K562 (cell line): ENCODE results near the gene SLC5A12. TPM values are rescaled to one million over a fixed set of nuclear protein-coding genes. Genes with fewer than 3 reads are reported as not detected.

Experiments used
- ATAC-seq: fragments of 200-7000 bp; cut with Tn5 transposase; 3 replicates; pipeline ENCODE4 v1.9.1; 2020; ENCODE audit warnings: moderate library complexity
- BruUV-seq: library from RNA; stranded (reverse); fragments of 400-500 nt; replicated peaks from 2 replicates; lab custom pipeline; 2021; lab: Mats Ljungman, UMichigan
- CTCF ChIA-PET: fragments of 300-600 bp; formaldehyde crosslinking; extraction: SDS; loops from one replicate; lab custom pipeline; 2021; ENCODE audit warnings: low intra/inter-chr PET ratio; lab: Yijun Ruan, JAX
- POLR2A ChIA-PET: fragments of 300-600, 350-650 bp; sonication (Branson Sonifier 250); formaldehyde crosslinking; extraction: SDS; loops from one replicate; lab custom pipeline; 2021; ENCODE audit warnings: antibody characterized with exemption, inconsistent platforms; lab: Yijun Ruan, JAX
- DNase-seq, 4 experiments: peaks; one replicate each; pipeline versions ENCODE4 v3.0.0 to v3.0.0-alpha.2; 2011 to 2018; ENCODE audit warnings: low spot score in 3 of 4, mixed read lengths in 3 of 4; ENCODE audit errors: extremely low read depth in 1 of 4
- FAIRE-seq: peaks from 2 replicates; lab custom pipeline; 2011; peaks lifted over from hg19 to GRCh38; lab: Jason Lieb, UNC
- H2AFZ ChIP-seq: 2 replicates; pipeline ENCODE4 v1.6.0; 2011; ENCODE audit warnings: low read depth, low read length, control low read depth, inconsistent platforms
- H3K27ac ChIP-seq: fragments of 200-600 bp; 3 replicates; pipeline ENCODE4 v1.8.0; 2011; ENCODE audit warnings: low read depth, mild to moderate bottlenecking, control low read depth, inconsistent platforms, low read length, moderate library complexity, mixed read lengths; ENCODE audit errors: extremely low read depth
- H3K27me3 ChIP-seq, 2 experiments: fragments of 300-600 bp in 1 of 2; 2 replicates in 1 of 2; 3 replicates in 1 of 2; pipeline versions ENCODE4 v1.6.0 to v1.8.0; 2011; ENCODE audit warnings: inconsistent platforms in 2 of 2, low read length in 2 of 2, mild to moderate bottlenecking in 1 of 2, mixed read lengths in 1 of 2, moderate library complexity in 1 of 2; ENCODE audit not compliant: control insufficient read depth in 2 of 2, insufficient read depth in 2 of 2
- H3K36me3 ChIP-seq: fragments of 300-600 bp; 3 replicates; pipeline ENCODE4 v1.8.0; 2011; ENCODE audit warnings: mild to moderate bottlenecking, low read length, inconsistent platforms; ENCODE audit not compliant: control insufficient read depth, insufficient read depth
- H3K4me1 ChIP-seq, 2 experiments: fragments of 200-600 bp in 1 of 2; replicated peaks in 1 of 2; 2 replicates in 1 of 2; 3 replicates in 1 of 2; pipeline versions ENCODE4 v1.5.1 to v1.8.0; 2011; ENCODE audit warnings: inconsistent platforms in 2 of 2, low read length in 2 of 2, mild to moderate bottlenecking in 1 of 2, mixed read lengths in 1 of 2, moderate library complexity in 1 of 2; ENCODE audit not compliant: control insufficient read depth in 2 of 2, insufficient read depth in 2 of 2
- H3K4me2 ChIP-seq: 2 replicates; pipeline ENCODE4 v1.6.1; 2011; ENCODE audit warnings: low read length, control low read depth, inconsistent platforms, mixed read lengths; ENCODE audit not compliant: insufficient read depth
- H3K4me3 ChIP-seq: fragments of 200-600 bp; sonication (generic), shearing (Covaris generic); 2 replicates; pipeline ENCODE4 v1.5.1; 2016; ENCODE audit warnings: control low read depth, inconsistent platforms
- H3K79me2 ChIP-seq: fragments of 200-600 bp; 3 replicates; pipeline ENCODE4 v1.8.0; 2011; ENCODE audit warnings: low read length, inconsistent platforms; ENCODE audit not compliant: control insufficient read depth, insufficient read depth
- H3K9ac ChIP-seq, 2 experiments: 2 replicates each; pipeline versions ENCODE4 v1.6.0 to v1.6.1; 2011; ENCODE audit warnings: low read depth in 2 of 2, low read length in 2 of 2, control low read depth in 1 of 2, inconsistent platforms in 1 of 2, mild to moderate bottlenecking in 1 of 2, mixed read lengths in 1 of 2; ENCODE audit not compliant: insufficient read depth in 1 of 2
- H3K9me1 ChIP-seq: one replicate; pipeline ENCODE4 v1.6.0; 2011; ENCODE audit warnings: inconsistent platforms, mild to moderate bottlenecking, low read length, moderate library complexity; ENCODE audit not compliant: control insufficient read depth, insufficient read depth
- H3K9me3 ChIP-seq: replicated peaks from 2 replicates; pipeline ENCODE4 v1.5.1; 2011; ENCODE audit warnings: low read depth, low read length, inconsistent platforms; ENCODE audit not compliant: control insufficient read depth, insufficient read depth
- H4K20me1 ChIP-seq: replicated peaks from 2 replicates; pipeline ENCODE4 v1.6.1; 2011; ENCODE audit warnings: low read length, inconsistent platforms, mixed read lengths; ENCODE audit not compliant: control insufficient read depth, insufficient read depth
- ESRRB ChIP-seq: fragments of 250-450 bp; sonication (Bioruptor Pico); IDR thresholded peaks from 2 replicates; pipeline ENCODE4 v1.5.0; 2020; ENCODE audit warnings: mild to moderate bottlenecking, moderate library complexity, borderline replicate concordance
- GABPB1 ChIP-seq: sonication (generic); formaldehyde crosslinking; IDR thresholded peaks from 2 replicates; pipeline ENCODE4 v1.8.0; 2022; ENCODE audit warnings: mild to moderate bottlenecking, missing genetic modification reagents
- HLTF ChIP-seq: fragments of 450-650 bp; IDR thresholded peaks from 2 replicates; pipeline ENCODE4 v1.6.1; 2016
- NFYB ChIP-seq: IDR thresholded peaks from 2 replicates; pipeline ENCODE4 v1.6.1; 2011; ENCODE audit warnings: mild to moderate bottlenecking, moderate library complexity; ENCODE audit not compliant: insufficient read length; ENCODE audit errors: extremely low read depth
- WHSC1 ChIP-seq: IDR thresholded peaks from one replicate; pipeline ENCODE4 v1.6.1; 2012; ENCODE audit warnings: low read length, control low read depth, inconsistent platforms
- WGBS: fragments of 100-300 bp; shearing (Covaris generic); methylation state at CpG from one replicate; pipeline ENCODE4 v1.1.6; 2016; ENCODE audit warnings: low coverage, mixed read lengths; ENCODE audit not compliant: insufficient coverage; ENCODE audit errors: missing lambda C conversion rate; 5-methylcytosine and 5-hydroxymethylcytosine counted together
- in situ Hi-C: fragments of 300-500 bp; cut with MboI; formaldehyde crosslinking; loops from 4 replicates; pipeline ENCODE4 v1.15.0; 2018; ENCODE audit warnings: inconsistent platforms, mixed read lengths
- intact Hi-C: fragments of 100-400 bp; cut with micrococcal nuclease; formaldehyde crosslinking; loops from 2 replicates; pipeline ENCODE4 v1.14.2; 2022
- polyA plus RNA-seq, 8 experiments: library from polyadenylated mRNA; depleted of rRNA in 4 of 8; stranded (reverse) in 5 of 8; unstranded in 3 of 8; fragments of >200 nt; fragmentation: Nextera tagmentation in 2 of 8; fragmentation: Illumina TruSeq in 1 of 8; extraction: Ambion mirVana in 2 of 8; extraction: Trizol in 1 of 8; gene quantifications; 2 replicates each; pipeline versions ENCODE4 v1.2.1 to v1.2.3, GENCODE V29; 2011 to 2014; ENCODE audit warnings: inconsistent platforms in 1 of 8, missing spikeins in 1 of 8
- total RNA-seq, 7 experiments: library from RNA; depleted of rRNA in 6 of 7; stranded (reverse); fragments of >200 nt in 6 of 7; fragmentation: Illumina TruSeq in 2 of 7; extraction: Trizol in 2 of 7; gene quantifications; 2 replicates each; pipeline versions ENCODE4 v1.2.1 to v1.2.3, GENCODE V29; 2011 to 2021; ENCODE audit warnings: low replicate concordance in 1 of 7
- TF ChIP-seq, protein P1 (sequence below), 2 experiments: IDR thresholded peaks; 2 replicates each; pipeline ENCODE4 v1.6.1; 2011; ENCODE audit warnings: borderline replicate concordance in 1 of 2, control low read depth in 1 of 2, low read depth in 1 of 2, low read length in 1 of 2, mild to moderate bottlenecking in 1 of 2, mixed read lengths in 1 of 2, moderate library complexity in 1 of 2; ENCODE audit not compliant: insufficient read depth in 1 of 2, insufficient read length in 1 of 2, poor library complexity in 1 of 2, severe bottlenecking in 1 of 2; ENCODE audit errors: extremely low read depth in 1 of 2
- TF ChIP-seq, protein P2 (sequence below): fragments of 250-450 bp; sonication (Bioruptor Pico); IDR thresholded peaks from 2 replicates; pipeline ENCODE4 v1.4.0; 2020
- TF ChIP-seq, protein P3 (sequence below): fragments of 450-650 bp; IDR thresholded peaks from 2 replicates; pipeline ENCODE4 v1.6.1; 2016; ENCODE audit warnings: low read depth
- TF ChIP-seq, protein P4 (sequence below): fragments of 250-450 bp; sonication (Bioruptor Pico); IDR thresholded peaks from 2 replicates; pipeline ENCODE4 v1.8.0; 2022; ENCODE audit warnings: moderate library complexity, mild to moderate bottlenecking, inconsistent platforms

Gene SLC5A12
- total and polyA plus RNA-seq, 9 of the 15 experiments (the other 6 are each of a cell fraction or from before 2014, with no cell fraction given) = 0.03 to 0.16 (median 0.06) TPM; not detected in 5

DNA sequence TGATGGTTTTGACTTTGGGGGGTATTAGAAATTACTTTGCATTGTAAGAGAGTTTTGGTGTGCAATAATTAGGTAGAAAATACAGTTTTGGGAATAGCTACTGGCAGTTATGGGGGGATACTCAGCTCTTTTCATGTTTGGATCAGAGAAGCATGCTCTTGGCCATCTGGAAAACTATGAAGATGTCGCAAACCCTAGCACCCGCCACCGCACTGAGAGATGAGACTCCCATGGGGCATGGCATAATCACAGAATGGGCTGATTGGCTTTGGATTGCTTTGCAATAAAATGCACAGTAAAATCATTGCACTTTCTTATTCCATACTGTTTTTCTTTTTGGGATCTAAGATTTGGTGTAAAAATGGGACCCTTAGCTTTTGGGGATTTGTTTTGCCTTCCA, 43.5 kb upstream of the SLC5A12 start:
- Histone ChIP-seq H3K4me2 (no peak overlapping the region), H2AFZ (no peak overlapping the region), H3K9me3 (no peaks in the 10 kb centered on the region), H3K9me1 (no peaks in the 10 kb centered on the region), H3K27me3 (no peaks in the 10 kb centered on the region), H3K9ac (no peak overlapping the region), H3K36me3 (no peaks in the 10 kb centered on the region), H3K4me3 (no peak overlapping the region), H3K4me1 (no peaks in the 10 kb centered on the region), H4K20me1 (no peaks in the 10 kb centered on the region), H3K79me2 (no peaks in the 10 kb centered on the region), H3K27ac (no peak overlapping the region)
- BruUV-seq = no TSS peak
- 0% methylated on average over 3 of the region's 3 CpGs for WGBS
- ChIA-PET POLR2A (no interaction called here), CTCF (no interaction called here)
- in situ Hi-C loops (loop anchor here (25.0 kb wide), 1 partner anchor 722 kb away; no protein-coding TSS in a partner anchor), intact Hi-C loops (no loop called here)
- FAIRE-seq = no peak
- TF ChIP-seq NFYB (no peak), GABPB1 (CRISPR knock-in tag) (no peak), WHSC1 (no peak), HLTF (no peak), ESRRB (CRISPR knock-in tag) (no peak)
- TF ChIP-seq, protein P1, sequence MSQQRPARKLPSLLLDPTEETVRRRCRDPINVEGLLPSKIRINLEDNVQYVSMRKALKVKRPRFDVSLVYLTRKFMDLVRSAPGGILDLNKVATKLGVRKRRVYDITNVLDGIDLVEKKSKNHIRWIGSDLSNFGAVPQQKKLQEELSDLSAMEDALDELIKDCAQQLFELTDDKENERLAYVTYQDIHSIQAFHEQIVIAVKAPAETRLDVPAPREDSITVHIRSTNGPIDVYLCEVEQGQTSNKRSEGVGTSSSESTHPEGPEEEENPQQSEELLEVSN (IDR thresholded peaks at IDR 0.05; ENCODE audit: borderline replicate concordance in 1 of 2, extremely low read depth in 1 of 2, insufficient read depth in 1 of 2, insufficient read length in 1 of 2, low read depth in 1 of 2, low read length in 1 of 2, poor library complexity in 1 of 2, severe bottlenecking in 1 of 2) = no peak
- TF ChIP-seq, protein P2, sequence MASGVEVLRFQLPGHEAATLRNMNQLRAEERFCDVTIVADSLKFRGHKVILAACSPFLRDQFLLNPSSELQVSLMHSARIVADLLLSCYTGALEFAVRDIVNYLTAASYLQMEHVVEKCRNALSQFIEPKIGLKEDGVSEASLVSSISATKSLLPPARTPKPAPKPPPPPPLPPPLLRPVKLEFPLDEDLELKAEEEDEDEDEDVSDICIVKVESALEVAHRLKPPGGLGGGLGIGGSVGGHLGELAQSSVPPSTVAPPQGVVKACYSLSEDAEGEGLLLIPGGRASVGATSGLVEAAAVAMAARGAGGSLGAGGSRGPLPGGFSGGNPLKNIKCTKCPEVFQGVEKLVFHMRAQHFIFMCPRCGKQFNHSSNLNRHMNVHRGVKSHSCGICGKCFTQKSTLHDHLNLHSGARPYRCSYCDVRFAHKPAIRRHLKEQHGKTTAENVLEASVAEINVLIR (CRISPR knock-in tag) = no peak
- TF ChIP-seq, protein P3, sequence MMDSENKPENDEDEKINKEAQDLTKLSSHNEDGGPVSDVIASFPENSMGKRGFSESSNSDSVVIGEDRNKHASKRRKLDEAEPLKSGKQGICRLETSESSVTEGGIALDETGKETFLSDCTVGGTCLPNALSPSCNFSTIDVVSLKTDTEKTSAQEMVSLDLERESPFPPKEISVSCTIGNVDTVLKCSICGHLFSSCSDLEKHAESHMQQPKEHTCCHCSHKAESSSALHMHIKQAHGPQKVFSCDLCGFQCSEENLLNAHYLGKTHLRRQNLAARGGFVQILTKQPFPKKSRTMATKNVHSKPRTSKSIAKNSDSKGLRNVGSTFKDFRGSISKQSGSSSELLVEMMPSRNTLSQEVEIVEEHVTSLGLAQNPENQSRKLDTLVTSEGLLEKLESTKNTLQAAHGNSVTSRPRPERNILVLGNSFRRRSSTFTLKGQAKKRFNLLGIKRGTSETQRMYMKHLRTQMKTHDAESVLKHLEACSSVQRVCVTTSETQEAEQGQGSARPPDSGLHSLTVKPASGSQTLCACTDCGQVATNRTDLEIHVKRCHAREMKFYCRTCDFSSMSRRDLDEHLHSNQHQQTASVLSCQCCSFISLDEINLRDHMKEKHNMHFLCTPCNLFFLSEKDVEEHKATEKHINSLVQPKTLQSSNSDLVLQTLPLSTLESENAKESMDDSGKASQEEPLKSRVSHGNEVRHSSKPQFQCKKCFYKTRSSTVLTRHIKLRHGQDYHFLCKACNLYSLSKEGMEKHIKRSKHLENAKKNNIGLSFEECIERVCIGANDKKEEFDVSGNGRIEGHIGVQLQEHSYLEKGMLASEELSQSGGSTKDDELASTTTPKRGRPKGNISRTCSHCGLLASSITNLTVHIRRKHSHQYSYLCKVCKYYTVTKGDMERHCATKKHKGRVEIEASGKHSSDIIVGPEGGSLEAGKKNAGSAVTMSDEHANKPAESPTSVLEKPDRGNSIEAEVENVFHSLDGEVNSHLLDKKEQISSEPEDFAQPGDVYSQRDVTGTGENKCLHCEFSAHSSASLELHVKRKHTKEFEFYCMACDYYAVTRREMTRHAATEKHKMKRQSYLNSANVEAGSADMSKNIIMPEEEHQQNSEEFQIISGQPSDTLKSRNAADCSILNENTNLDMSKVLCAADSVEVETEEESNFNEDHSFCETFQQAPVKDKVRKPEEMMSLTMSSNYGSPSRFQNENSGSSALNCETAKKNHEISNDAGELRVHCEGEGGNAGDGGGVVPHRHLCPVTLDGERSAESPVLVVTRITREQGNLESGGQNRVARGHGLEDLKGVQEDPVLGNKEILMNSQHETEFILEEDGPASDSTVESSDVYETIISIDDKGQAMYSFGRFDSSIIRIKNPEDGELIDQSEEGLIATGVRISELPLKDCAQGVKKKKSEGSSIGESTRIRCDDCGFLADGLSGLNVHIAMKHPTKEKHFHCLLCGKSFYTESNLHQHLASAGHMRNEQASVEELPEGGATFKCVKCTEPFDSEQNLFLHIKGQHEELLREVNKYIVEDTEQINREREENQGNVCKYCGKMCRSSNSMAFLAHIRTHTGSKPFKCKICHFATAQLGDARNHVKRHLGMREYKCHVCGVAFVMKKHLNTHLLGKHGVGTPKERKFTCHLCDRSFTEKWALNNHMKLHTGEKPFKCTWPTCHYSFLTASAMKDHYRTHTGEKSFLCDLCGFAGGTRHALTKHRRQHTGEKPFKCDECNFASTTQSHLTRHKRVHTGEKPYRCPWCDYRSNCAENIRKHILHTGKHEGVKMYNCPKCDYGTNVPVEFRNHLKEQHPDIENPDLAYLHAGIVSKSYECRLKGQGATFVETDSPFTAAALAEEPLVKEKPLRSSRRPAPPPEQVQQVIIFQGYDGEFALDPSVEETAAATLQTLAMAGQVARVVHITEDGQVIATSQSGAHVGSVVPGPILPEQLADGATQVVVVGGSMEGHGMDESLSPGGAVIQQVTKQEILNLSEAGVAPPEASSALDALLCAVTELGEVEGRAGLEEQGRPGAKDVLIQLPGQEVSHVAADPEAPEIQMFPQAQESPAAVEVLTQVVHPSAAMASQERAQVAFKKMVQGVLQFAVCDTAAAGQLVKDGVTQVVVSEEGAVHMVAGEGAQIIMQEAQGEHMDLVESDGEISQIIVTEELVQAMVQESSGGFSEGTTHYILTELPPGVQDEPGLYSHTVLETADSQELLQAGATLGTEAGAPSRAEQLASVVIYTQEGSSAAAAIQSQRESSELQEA = no peak
- TF ChIP-seq, protein P4, sequence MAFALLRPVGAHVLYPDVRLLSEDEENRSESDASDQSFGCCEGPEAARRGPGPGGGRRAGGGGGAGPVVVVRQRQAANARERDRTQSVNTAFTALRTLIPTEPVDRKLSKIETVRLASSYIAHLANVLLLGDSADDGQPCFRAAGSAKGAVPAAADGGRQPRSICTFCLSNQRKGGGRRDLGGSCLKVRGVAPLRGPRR (CRISPR knock-in tag) = no peak
- ATAC-seq = no peak
- DNase-seq = no peak
